B cell (primary cell): ENCODE measurements around the gene DCAF7. TPM values are rescaled to one million over a fixed set of nuclear protein-coding genes. Genes with fewer than 3 reads are reported as not detected.

Experiments
- ATAC-seq: fragments of 200-7000 bp; cut with Tn5 transposase; one replicate; pipeline ENCODE4 v1.10.0; 2021; ENCODE audit warnings: low read depth, mild to moderate bottlenecking, moderate number of reproducible peaks, moderate library complexity
- CTCF ChIA-PET: fragments of 350-600 bp; sonication (Branson Sonifier 250); formaldehyde crosslinking; loops from one replicate; lab custom pipeline; 2021; ENCODE audit warnings: antibody characterized with exemption, inconsistent platforms; lab: Charles Lee
- POLR2A ChIA-PET: fragments of 350-600 bp; sonication (Branson Sonifier 250); formaldehyde crosslinking; loops from one replicate; lab custom pipeline; 2021; ENCODE audit warnings: antibody characterized with exemption; lab: Charles Lee
- DNase-seq: peaks from one replicate; pipeline ENCODE4 v3.0.0; 2013
- H2AFZ ChIP-seq: 2 replicates; pipeline ENCODE4 v1.6.1; 2012; ENCODE audit warnings: mild to moderate bottlenecking, low read depth, low read length; ENCODE audit not compliant: insufficient read depth, poor library complexity, severe bottlenecking
- H3K27ac ChIP-seq, 2 donors: 1 replicate in 1 of 2; 2 replicates in 1 of 2; pipeline ENCODE4 v1.5.1; 2012 to 2013; ENCODE audit warnings: low read length in 2 of 2, mild to moderate bottlenecking in 2 of 2, moderate library complexity in 1 of 2
- H3K27me3 ChIP-seq, 4 experiments: fragments of 200-600 bp in 1 of 4; sonication (generic) in 1 of 4; replicated peaks in 1 of 4; 1 replicate in 2 of 4; 2 replicates in 2 of 4; pipeline versions ENCODE4 v1.6.1 to v1.7.0; 2013 to 2016; ENCODE audit warnings: low read length in 3 of 4, mild to moderate bottlenecking in 2 of 4, mixed read lengths in 1 of 4, moderate library complexity in 1 of 4; ENCODE audit not compliant: insufficient read depth in 4 of 4, control insufficient read depth in 3 of 4; ENCODE audit errors: control extremely low read depth in 1 of 4
- H3K36me3 ChIP-seq, 2 experiments: replicated peaks in 1 of 2; 1 replicate in 1 of 2; 2 replicates in 1 of 2; pipeline versions ENCODE4 v1.6.1 to v1.7.1; 2013; ENCODE audit warnings: low read length in 1 of 2; ENCODE audit not compliant: insufficient read depth in 2 of 2, control insufficient read depth in 1 of 2; ENCODE audit errors: control extremely low read depth in 1 of 2, extremely low read depth in 1 of 2
- H3K4me1 ChIP-seq, 2 donors: fragments of 200-600 bp in 1 of 2; sonication (generic) in 1 of 2; 1 replicate in 1 of 2; 2 replicates in 1 of 2; pipeline versions ENCODE4 v1.5.1 to v1.6.1; 2013 to 2017; ENCODE audit warnings: low read length in 2 of 2; ENCODE audit not compliant: control insufficient read depth in 2 of 2, insufficient read depth in 2 of 2
- H3K4me2 ChIP-seq: replicated peaks from 2 replicates; pipeline ENCODE3; 2012; ENCODE audit warnings: mild to moderate bottlenecking, low read depth, low read length; ENCODE audit not compliant: poor library complexity, severe bottlenecking
- H3K4me3 ChIP-seq, 5 experiments: fragments of 200-600 bp in 1 of 5; sonication (generic) in 1 of 5; 1 replicate in 3 of 5; 2 replicates in 2 of 5; pipeline versions ENCODE4 v1.5.1 to v1.7.0; 2011 to 2016; ENCODE audit warnings: low read length in 4 of 5, mild to moderate bottlenecking in 4 of 5, low read depth in 2 of 5, control low read depth in 1 of 5, moderate library complexity in 1 of 5; ENCODE audit not compliant: insufficient read depth in 1 of 5; ENCODE audit errors: control extremely low read depth in 1 of 5, extremely low read depth in 1 of 5
- H3K79me2 ChIP-seq: fragments of 200-600 bp; sonication (generic); one replicate; pipeline ENCODE4 v1.6.0; 2016; ENCODE audit warnings: low read length; ENCODE audit not compliant: control insufficient read depth, insufficient read depth
- H3K9ac ChIP-seq: fragments of 200-600 bp; sonication (generic); 2 replicates; pipeline ENCODE4 v1.6.1; 2017; ENCODE audit warnings: mild to moderate bottlenecking, low read length, moderate library complexity
- H3K9me3 ChIP-seq, 3 donors: one replicate each; pipeline versions ENCODE4 v1.6.1 to v1.7.1; 2013; ENCODE audit warnings: low read length in 2 of 3; ENCODE audit not compliant: control insufficient read depth in 2 of 3, insufficient read depth in 1 of 3; ENCODE audit errors: control extremely low read depth in 1 of 3
- H4K20me1 ChIP-seq: 2 replicates; pipeline ENCODE4 v1.6.0; 2012; ENCODE audit warnings: mild to moderate bottlenecking, low read length; ENCODE audit not compliant: insufficient read depth, control insufficient read depth, poor library complexity, severe bottlenecking
- H3K27ac Mint-ChIP-seq: one replicate; pipeline ENCODE4 v1.8.0; 2021; ENCODE audit warnings: mixed read lengths
- H3K27me3 Mint-ChIP-seq: one replicate; pipeline ENCODE4 v1.8.0; 2021; ENCODE audit warnings: mixed read lengths
- H3K4me1 Mint-ChIP-seq: one replicate; pipeline ENCODE4 v1.8.0; 2021; ENCODE audit warnings: mixed read lengths
- H3K4me3 Mint-ChIP-seq: one replicate; pipeline ENCODE4 v1.8.0; 2021; ENCODE audit warnings: mixed read lengths
- H3K9me3 Mint-ChIP-seq: one replicate; pipeline ENCODE4 v1.8.0; 2022; ENCODE audit warnings: mixed read lengths; ENCODE audit not compliant: insufficient read depth
- EZH2 ChIP-seq: IDR thresholded peaks from 2 replicates; pipeline ENCODE4 v1.6.1; 2012; ENCODE audit warnings: borderline replicate concordance, low read depth, mild to moderate bottlenecking, moderate library complexity, low read length; ENCODE audit not compliant: insufficient read depth, poor library complexity, severe bottlenecking
- WGBS: methylation state at CpG from one replicate; pipeline ENCODE4 v1.1.5; 2013; ENCODE audit warnings: missing lambda C conversion rate; ENCODE audit not compliant: insufficient coverage; 5-methylcytosine and 5-hydroxymethylcytosine counted together
- intact Hi-C: fragments of 100-400 bp; cut with micrococcal nuclease; formaldehyde crosslinking; loops from one replicate; pipeline ENCODE4 v1.10.0; 2022
- polyA plus RNA-seq: library from polyadenylated mRNA; depleted of rRNA; stranded (reverse); fragments of >200 nt; gene quantifications from 2 replicates; pipeline ENCODE4 v1.2.3, GENCODE V29; 2012
- total RNA-seq, 2 donors: library from RNA; stranded (reverse); fragments of 120-200 nt in 1 of 2; gene quantifications; 1 replicate in 1 of 2; 2 replicates in 1 of 2; pipeline versions ENCODE4 v1.2.3 to v1.2.4, GENCODE V29; 2013 to 2022
- TF ChIP-seq, protein P1 (sequence below): fragments of 200-600 bp; IDR thresholded peaks from one replicate; pipeline ENCODE4 v1.8.0; 2022; ENCODE audit warnings: antibody characterized with exemption, mild to moderate bottlenecking

The DCAF7 gene
- total and polyA plus RNA-seq, 2 donors (not counting 1 experiment from before 2014, with no cell fraction given), result 55.1 to 84.7 TPM

DNA sequence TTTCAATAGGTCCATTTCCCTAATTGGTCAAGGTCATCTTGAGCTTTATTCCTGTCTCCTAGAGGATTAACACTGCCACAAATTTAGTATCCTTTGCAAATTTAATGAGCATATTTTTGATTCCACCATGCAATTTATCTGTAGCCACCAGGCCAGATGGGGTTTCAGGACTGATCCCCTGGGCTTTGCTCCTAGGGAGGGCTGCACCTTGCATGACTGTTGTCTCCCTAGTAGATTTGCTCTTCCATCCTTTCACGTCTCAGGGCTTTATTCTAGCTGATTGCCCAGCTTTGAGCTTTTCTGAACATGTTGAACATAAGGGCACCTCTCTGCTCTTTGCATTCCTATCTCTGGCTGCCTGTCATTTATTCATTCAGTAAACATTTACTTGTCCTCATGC is 34.9 kb upstream of the DCAF7 start:
- TF ChIP-seq, protein P1, sequence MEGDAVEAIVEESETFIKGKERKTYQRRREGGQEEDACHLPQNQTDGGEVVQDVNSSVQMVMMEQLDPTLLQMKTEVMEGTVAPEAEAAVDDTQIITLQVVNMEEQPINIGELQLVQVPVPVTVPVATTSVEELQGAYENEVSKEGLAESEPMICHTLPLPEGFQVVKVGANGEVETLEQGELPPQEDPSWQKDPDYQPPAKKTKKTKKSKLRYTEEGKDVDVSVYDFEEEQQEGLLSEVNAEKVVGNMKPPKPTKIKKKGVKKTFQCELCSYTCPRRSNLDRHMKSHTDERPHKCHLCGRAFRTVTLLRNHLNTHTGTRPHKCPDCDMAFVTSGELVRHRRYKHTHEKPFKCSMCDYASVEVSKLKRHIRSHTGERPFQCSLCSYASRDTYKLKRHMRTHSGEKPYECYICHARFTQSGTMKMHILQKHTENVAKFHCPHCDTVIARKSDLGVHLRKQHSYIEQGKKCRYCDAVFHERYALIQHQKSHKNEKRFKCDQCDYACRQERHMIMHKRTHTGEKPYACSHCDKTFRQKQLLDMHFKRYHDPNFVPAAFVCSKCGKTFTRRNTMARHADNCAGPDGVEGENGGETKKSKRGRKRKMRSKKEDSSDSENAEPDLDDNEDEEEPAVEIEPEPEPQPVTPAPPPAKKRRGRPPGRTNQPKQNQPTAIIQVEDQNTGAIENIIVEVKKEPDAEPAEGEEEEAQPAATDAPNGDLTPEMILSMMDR, result no peak
- TF ChIP-seq EZH2, result no peak
- WGBS, result 44% methylated on average over 1 of the region's 1 CpG
- H2AFZ ChIP-seq, result no peak overlapping the region
- POLR2A ChIA-PET, result no interaction called here
- DNase-seq (no peak), ATAC-seq (no peak)
- Mint-ChIP-seq H3K4me1 (no peaks in the 10 kb centered on the region), H3K4me3 (no peak overlapping the region), H3K27me3 (peaks cover 17% of the 10 kb centered on the region), H3K27ac (no peak overlapping the region), H3K9me3 (no peaks in the 10 kb centered on the region)
- H3K79me2 ChIP-seq, result no peaks in the 10 kb centered on the region
- H3K27me3 ChIP-seq, result no peaks in the 10 kb centered on the region
- no peak overlapping the region for H3K4me2 ChIP-seq
- no peaks in the 10 kb centered on the region for H3K4me1 ChIP-seq
- H3K4me3 ChIP-seq, result no peak overlapping the region
- H3K36me3 ChIP-seq, result no peaks in the 10 kb centered on the region
- H3K27ac ChIP-seq, result no peak overlapping the region
- H4K20me1 ChIP-seq, result no peaks in the 10 kb centered on the region
- CTCF ChIA-PET, result interaction anchor here (0.7 to 1.2 kb wide), 2 partner anchors 10 to 72 kb away, joined by 3 read pairs; no protein-coding TSS in a partner anchor
- no peak overlapping the region for H3K9ac ChIP-seq
- H3K9me3 ChIP-seq, result no peaks in the 10 kb centered on the region
- intact Hi-C loops, result no loop called here

DNA sequence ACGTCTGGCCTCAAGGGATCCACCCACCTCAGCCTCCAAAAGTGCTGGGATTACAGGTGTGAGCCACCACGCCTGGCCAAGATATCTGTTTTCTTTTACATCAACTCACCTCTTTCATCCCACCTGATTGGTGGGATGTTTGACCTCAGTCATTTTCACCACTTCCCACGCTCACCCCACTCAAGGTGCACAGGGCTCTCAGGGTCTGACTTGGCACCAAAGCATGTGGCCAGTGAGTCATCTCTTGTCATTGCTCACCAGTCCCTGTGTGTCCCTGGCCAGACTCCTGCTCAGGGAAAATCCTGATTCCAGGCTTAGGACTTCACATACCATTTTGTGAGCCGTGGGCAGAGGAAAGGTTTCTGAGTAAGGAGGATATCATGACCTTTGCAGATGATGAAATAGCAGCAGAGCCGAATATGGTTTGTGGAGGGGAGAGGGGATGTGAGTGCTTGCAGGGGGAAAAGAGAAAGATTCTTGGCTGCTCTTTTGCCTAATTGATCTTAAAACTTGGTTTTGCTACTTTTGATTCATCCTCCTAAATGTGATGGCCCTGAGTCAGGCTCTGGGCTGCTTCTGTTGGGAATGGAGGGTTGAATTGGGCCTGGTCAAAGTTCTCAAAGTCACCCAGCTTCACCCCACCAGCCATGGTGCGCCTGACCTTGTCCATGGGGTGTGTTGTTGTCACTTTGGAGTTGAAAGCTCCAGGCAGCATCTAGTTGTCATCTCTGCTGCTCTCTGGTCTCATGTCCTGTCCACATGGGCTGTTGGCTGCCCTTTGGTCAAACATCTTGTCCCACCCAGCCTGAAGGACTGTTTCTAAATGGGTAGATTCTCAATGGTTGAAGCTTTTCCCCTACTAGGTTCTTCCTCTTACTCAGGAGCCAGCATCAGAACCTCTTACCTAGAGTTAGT is 33.1 kb upstream of the DCAF7 start:
- Mint-ChIP-seq H3K27me3 (peaks cover 31% of the 10 kb centered on the region), H3K4me3 (no peak overlapping the region), H3K9me3 (no peaks in the 10 kb centered on the region), H3K27ac (no peak overlapping the region), H3K4me1 (no peaks in the 10 kb centered on the region)
- H3K27ac ChIP-seq, result no peak overlapping the region
- no peak overlapping the region for H3K4me3 ChIP-seq
- CTCF ChIA-PET, result no interaction called here
- DNase-seq, result no peak
- no peak overlapping the region for H3K9ac ChIP-seq
- no peaks in the 10 kb centered on the region for H3K36me3 ChIP-seq
- WGBS, result 58% methylated on average over 3 of the region's 6 CpGs
- H4K20me1 ChIP-seq, result no peaks in the 10 kb centered on the region
- no peak overlapping the region for H2AFZ ChIP-seq
- TF ChIP-seq, protein P1, result no peak
- no peak for TF ChIP-seq EZH2
- no peaks in the 10 kb centered on the region for H3K27me3 ChIP-seq
- no peaks in the 10 kb centered on the region for H3K4me1 ChIP-seq
- ATAC-seq, result no peak
- POLR2A ChIA-PET, result no interaction called here
- intact Hi-C loops, result no loop called here
- no peaks in the 10 kb centered on the region for H3K79me2 ChIP-seq
- no peak overlapping the region for H3K4me2 ChIP-seq
- peaks cover 0 to 6% (median 0%) of the 10 kb centered on the region in 3 donors for H3K9me3 ChIP-seq
